T-helper 2 cell treated with Interferon-gamma antibody and Interleukin-4, amounts not matched to agents 100 ng/mL and 5 ng/mL, for 36 hours (primary cell): ENCODE results near the gene SNAPC4. TPM values are rescaled to one million over a fixed set of nuclear protein-coding genes. Genes with fewer than 3 reads are reported as not detected.
"Not testable (repeated sequence)": the region's sequence is repeated elsewhere in the genome, so short reads cannot be mapped to it uniquely, and the experiment has no call there.

Experiments used
- intact Hi-C: fragments of 100-400 bp; cut with micrococcal nuclease; formaldehyde crosslinking; loops from one replicate; pipeline ENCODE4 v1.15.1; 2023
- total RNA-seq: library from RNA; stranded (reverse); gene quantifications from 2 replicates; pipeline ENCODE4 v1.2.3, GENCODE V29; 2022

The SNAPC4 gene
- total RNA-seq, 1 donor from 2014 or later, result 13.2 TPM

GRCh38 chr9:136434580-136435169 is 34.7 kb upstream of the SNAPC4 start:
- intact Hi-C loops, result no loop called here

- intact Hi-C loops, result no loop called here
Measured at GRCh38 chr9:136433849-136434579, 34.0 kb upstream of the SNAPC4 start.

- intact Hi-C loops, result no loop called here
Measured at GRCh38 chr9:136433043-136433715, 33.2 kb upstream of the SNAPC4 start.

GRCh38 chr9:136432591-136432990 is 32.6 kb upstream of the SNAPC4 start:
- intact Hi-C loops, result no loop called here

GRCh38 chr9:136431782-136432350 is 31.9 kb upstream of the SNAPC4 start:
- intact Hi-C loops, result no loop called here

GRCh38 chr9:136430588-136431234 is 30.7 kb upstream of the SNAPC4 start:
- intact Hi-C loops, result no loop called here

GRCh38 chr9:136429683-136430491 is 29.9 kb upstream of the SNAPC4 start:
- intact Hi-C loops, result no loop called here

GRCh38 chr9:136429075-136429628 is 29.2 kb upstream of the SNAPC4 start:
- intact Hi-C loops, result no loop called here

- intact Hi-C loops, result no loop called here
Measured at GRCh38 chr9:136426787-136427186, 26.8 kb upstream of the SNAPC4 start.

GRCh38 chr9:136425367-136425766 is 25.4 kb upstream of the SNAPC4 start:
- intact Hi-C loops, result not testable (repeated sequence)

GRCh38 chr9:136424750-136425362 is 24.9 kb upstream of the SNAPC4 start:
- intact Hi-C loops, result no loop called here

- intact Hi-C loops, result no loop called here
Measured at GRCh38 chr9:136423432-136424146, 23.6 kb upstream of the SNAPC4 start.

GRCh38 chr9:136422876-136423275 is 22.9 kb upstream of the SNAPC4 start:
- intact Hi-C loops, result no loop called here

- intact Hi-C loops, result no loop called here
Measured at GRCh38 chr9:136421791-136422190, 21.8 kb upstream of the SNAPC4 start.

GRCh38 chr9:136419092-136419420 is 19.1 kb upstream of the SNAPC4 start:
- intact Hi-C loops, result no loop called here

- intact Hi-C loops, result no loop called here
Measured at GRCh38 chr9:136418182-136419091, 18.5 kb upstream of the SNAPC4 start.

- intact Hi-C loops, result no loop called here
Measured at GRCh38 chr9:136416914-136417313, 16.9 kb upstream of the SNAPC4 start.

GRCh38 chr9:136416427-136416826 is 16.5 kb upstream of the SNAPC4 start:
- intact Hi-C loops, result no loop called here

GRCh38 chr9:136412962-136413361 is 13.0 kb upstream of the SNAPC4 start:
- intact Hi-C loops, result no loop called here
